GM23338 (cell line): Measurements from ENCODE around the gene AGPS.

ENCODE experiments used
- CREB1 ChIP-seq: fragments of 250-450 bp; sonication (Bioruptor Pico); IDR thresholded peaks from 2 replicates; pipeline ENCODE4 v1.5.0; 2020; ENCODE audit warnings: low read depth, mild to moderate bottlenecking, moderate library complexity
- EZH2 ChIP-seq: fragments of 200-600 bp; sonication (generic); IDR thresholded peaks from one replicate; pipeline ENCODE4 v1.8.0; 2017; ENCODE audit warnings: antibody characterized with exemption, mild to moderate bottlenecking, low read depth; ENCODE audit not compliant: unreplicated experiment
- EZH2phosphoT487 ChIP-seq: fragments of 200-600 bp; sonication (generic); IDR thresholded peaks from one replicate; pipeline ENCODE4 v1.8.1; 2018; ENCODE audit warnings: antibody characterized with exemption; ENCODE audit not compliant: unreplicated experiment
- JUNB ChIP-seq: IDR thresholded peaks from one replicate; pipeline ENCODE4 v1.6.1; 2016; ENCODE audit warnings: antibody characterized with exemption; ENCODE audit not compliant: unreplicated experiment
- NANOG ChIP-seq: IDR thresholded peaks from 2 replicates; pipeline ENCODE4 v1.6.1; 2016; ENCODE audit warnings: antibody characterized with exemption, borderline replicate concordance
- POLR2AphosphoS5 ChIP-seq: IDR thresholded peaks from 2 replicates; pipeline ENCODE4 v1.6.1; 2016; ENCODE audit warnings: antibody characterized with exemption, low read depth
- STAT1 ChIP-seq: IDR thresholded peaks from one replicate; pipeline ENCODE4 v1.6.1; 2016; ENCODE audit warnings: antibody characterized with exemption; ENCODE audit not compliant: unreplicated experiment
- ZNF114 ChIP-seq: fragments of 250-450 bp; sonication (Bioruptor Pico); IDR thresholded peaks from 2 replicates; pipeline ENCODE4 v1.5.0; 2020; ENCODE audit warnings: mild to moderate bottlenecking, moderate library complexity
- ZNF331 ChIP-seq: fragments of 250-450 bp; sonication (Bioruptor Pico); IDR thresholded peaks from 2 replicates; pipeline ENCODE4 v1.5.0; 2020; ENCODE audit warnings: low read depth, mild to moderate bottlenecking, moderate library complexity
- TF ChIP-seq, protein P1 (sequence below), 2 experiments: fragments of 200-600 bp in 1 of 2; sonication (generic) in 1 of 2; conservative IDR thresholded peaks; 2 replicates each; pipeline versions ENCODE4 v1.5.1 to v1.6.1; 2016 to 2017; ENCODE audit warnings: antibody characterized with exemption in 2 of 2, low read depth in 2 of 2, mild to moderate bottlenecking in 2 of 2, moderate library complexity in 1 of 2
- TF ChIP-seq, protein P2 (sequence below): IDR thresholded peaks from one replicate; pipeline ENCODE4 v1.6.1; 2018; ENCODE audit warnings: antibody characterized with exemption; ENCODE audit not compliant: unreplicated experiment
- TF ChIP-seq, protein P3 (sequence below): IDR thresholded peaks from 2 replicates; pipeline ENCODE4 v1.6.1; 2016; ENCODE audit warnings: antibody characterized with exemption
- TF ChIP-seq, protein P4 (sequence below): fragments of 250-450 bp; sonication (Bioruptor Pico); IDR thresholded peaks from 2 replicates; pipeline ENCODE4 v1.5.0; 2020; ENCODE audit warnings: mild to moderate bottlenecking, moderate library complexity

DNA sequence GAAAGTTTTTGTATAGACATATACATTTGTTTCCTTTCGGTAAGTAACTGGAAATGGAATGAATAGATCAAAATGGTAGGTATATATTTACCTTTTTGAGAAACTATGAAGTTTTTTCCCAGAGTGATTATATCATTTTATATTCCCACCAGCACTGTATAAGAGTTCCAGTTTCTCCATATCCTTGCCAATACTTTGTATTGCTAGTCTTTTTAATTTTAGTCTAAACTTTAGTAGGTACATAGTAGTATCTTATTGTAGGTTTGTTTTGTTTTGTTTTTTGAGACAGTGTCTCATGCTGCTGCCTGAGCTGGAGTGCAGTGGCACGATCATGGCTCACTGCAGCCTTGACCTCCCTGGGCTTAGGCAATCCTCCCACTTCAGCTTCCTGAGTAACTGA is 56.6 kb downstream of the AGPS start:
- TF ChIP-seq EZH2 (no peak), EZH2phosphoT487 (no peak), POLR2AphosphoS5 (no peak), STAT1 (no peak), CREB1 (CRISPR knock-in tag) (no peak), ZNF114 (CRISPR knock-in tag) (no peak), JUNB (no peak), NANOG (no peak), ZNF331 (no peak)
- TF ChIP-seq, protein P1, sequence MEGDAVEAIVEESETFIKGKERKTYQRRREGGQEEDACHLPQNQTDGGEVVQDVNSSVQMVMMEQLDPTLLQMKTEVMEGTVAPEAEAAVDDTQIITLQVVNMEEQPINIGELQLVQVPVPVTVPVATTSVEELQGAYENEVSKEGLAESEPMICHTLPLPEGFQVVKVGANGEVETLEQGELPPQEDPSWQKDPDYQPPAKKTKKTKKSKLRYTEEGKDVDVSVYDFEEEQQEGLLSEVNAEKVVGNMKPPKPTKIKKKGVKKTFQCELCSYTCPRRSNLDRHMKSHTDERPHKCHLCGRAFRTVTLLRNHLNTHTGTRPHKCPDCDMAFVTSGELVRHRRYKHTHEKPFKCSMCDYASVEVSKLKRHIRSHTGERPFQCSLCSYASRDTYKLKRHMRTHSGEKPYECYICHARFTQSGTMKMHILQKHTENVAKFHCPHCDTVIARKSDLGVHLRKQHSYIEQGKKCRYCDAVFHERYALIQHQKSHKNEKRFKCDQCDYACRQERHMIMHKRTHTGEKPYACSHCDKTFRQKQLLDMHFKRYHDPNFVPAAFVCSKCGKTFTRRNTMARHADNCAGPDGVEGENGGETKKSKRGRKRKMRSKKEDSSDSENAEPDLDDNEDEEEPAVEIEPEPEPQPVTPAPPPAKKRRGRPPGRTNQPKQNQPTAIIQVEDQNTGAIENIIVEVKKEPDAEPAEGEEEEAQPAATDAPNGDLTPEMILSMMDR (conservative IDR thresholded peaks at IDR 0.05; ENCODE audit: low read depth in 2 of 2), result no peak
- TF ChIP-seq, protein P2, sequence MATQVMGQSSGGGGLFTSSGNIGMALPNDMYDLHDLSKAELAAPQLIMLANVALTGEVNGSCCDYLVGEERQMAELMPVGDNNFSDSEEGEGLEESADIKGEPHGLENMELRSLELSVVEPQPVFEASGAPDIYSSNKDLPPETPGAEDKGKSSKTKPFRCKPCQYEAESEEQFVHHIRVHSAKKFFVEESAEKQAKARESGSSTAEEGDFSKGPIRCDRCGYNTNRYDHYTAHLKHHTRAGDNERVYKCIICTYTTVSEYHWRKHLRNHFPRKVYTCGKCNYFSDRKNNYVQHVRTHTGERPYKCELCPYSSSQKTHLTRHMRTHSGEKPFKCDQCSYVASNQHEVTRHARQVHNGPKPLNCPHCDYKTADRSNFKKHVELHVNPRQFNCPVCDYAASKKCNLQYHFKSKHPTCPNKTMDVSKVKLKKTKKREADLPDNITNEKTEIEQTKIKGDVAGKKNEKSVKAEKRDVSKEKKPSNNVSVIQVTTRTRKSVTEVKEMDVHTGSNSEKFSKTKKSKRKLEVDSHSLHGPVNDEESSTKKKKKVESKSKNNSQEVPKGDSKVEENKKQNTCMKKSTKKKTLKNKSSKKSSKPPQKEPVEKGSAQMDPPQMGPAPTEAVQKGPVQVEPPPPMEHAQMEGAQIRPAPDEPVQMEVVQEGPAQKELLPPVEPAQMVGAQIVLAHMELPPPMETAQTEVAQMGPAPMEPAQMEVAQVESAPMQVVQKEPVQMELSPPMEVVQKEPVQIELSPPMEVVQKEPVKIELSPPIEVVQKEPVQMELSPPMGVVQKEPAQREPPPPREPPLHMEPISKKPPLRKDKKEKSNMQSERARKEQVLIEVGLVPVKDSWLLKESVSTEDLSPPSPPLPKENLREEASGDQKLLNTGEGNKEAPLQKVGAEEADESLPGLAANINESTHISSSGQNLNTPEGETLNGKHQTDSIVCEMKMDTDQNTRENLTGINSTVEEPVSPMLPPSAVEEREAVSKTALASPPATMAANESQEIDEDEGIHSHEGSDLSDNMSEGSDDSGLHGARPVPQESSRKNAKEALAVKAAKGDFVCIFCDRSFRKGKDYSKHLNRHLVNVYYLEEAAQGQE, result no peak
- TF ChIP-seq, protein P3, sequence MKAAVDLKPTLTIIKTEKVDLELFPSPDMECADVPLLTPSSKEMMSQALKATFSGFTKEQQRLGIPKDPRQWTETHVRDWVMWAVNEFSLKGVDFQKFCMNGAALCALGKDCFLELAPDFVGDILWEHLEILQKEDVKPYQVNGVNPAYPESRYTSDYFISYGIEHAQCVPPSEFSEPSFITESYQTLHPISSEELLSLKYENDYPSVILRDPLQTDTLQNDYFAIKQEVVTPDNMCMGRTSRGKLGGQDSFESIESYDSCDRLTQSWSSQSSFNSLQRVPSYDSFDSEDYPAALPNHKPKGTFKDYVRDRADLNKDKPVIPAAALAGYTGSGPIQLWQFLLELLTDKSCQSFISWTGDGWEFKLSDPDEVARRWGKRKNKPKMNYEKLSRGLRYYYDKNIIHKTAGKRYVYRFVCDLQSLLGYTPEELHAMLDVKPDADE, result no peak
- TF ChIP-seq, protein P4, sequence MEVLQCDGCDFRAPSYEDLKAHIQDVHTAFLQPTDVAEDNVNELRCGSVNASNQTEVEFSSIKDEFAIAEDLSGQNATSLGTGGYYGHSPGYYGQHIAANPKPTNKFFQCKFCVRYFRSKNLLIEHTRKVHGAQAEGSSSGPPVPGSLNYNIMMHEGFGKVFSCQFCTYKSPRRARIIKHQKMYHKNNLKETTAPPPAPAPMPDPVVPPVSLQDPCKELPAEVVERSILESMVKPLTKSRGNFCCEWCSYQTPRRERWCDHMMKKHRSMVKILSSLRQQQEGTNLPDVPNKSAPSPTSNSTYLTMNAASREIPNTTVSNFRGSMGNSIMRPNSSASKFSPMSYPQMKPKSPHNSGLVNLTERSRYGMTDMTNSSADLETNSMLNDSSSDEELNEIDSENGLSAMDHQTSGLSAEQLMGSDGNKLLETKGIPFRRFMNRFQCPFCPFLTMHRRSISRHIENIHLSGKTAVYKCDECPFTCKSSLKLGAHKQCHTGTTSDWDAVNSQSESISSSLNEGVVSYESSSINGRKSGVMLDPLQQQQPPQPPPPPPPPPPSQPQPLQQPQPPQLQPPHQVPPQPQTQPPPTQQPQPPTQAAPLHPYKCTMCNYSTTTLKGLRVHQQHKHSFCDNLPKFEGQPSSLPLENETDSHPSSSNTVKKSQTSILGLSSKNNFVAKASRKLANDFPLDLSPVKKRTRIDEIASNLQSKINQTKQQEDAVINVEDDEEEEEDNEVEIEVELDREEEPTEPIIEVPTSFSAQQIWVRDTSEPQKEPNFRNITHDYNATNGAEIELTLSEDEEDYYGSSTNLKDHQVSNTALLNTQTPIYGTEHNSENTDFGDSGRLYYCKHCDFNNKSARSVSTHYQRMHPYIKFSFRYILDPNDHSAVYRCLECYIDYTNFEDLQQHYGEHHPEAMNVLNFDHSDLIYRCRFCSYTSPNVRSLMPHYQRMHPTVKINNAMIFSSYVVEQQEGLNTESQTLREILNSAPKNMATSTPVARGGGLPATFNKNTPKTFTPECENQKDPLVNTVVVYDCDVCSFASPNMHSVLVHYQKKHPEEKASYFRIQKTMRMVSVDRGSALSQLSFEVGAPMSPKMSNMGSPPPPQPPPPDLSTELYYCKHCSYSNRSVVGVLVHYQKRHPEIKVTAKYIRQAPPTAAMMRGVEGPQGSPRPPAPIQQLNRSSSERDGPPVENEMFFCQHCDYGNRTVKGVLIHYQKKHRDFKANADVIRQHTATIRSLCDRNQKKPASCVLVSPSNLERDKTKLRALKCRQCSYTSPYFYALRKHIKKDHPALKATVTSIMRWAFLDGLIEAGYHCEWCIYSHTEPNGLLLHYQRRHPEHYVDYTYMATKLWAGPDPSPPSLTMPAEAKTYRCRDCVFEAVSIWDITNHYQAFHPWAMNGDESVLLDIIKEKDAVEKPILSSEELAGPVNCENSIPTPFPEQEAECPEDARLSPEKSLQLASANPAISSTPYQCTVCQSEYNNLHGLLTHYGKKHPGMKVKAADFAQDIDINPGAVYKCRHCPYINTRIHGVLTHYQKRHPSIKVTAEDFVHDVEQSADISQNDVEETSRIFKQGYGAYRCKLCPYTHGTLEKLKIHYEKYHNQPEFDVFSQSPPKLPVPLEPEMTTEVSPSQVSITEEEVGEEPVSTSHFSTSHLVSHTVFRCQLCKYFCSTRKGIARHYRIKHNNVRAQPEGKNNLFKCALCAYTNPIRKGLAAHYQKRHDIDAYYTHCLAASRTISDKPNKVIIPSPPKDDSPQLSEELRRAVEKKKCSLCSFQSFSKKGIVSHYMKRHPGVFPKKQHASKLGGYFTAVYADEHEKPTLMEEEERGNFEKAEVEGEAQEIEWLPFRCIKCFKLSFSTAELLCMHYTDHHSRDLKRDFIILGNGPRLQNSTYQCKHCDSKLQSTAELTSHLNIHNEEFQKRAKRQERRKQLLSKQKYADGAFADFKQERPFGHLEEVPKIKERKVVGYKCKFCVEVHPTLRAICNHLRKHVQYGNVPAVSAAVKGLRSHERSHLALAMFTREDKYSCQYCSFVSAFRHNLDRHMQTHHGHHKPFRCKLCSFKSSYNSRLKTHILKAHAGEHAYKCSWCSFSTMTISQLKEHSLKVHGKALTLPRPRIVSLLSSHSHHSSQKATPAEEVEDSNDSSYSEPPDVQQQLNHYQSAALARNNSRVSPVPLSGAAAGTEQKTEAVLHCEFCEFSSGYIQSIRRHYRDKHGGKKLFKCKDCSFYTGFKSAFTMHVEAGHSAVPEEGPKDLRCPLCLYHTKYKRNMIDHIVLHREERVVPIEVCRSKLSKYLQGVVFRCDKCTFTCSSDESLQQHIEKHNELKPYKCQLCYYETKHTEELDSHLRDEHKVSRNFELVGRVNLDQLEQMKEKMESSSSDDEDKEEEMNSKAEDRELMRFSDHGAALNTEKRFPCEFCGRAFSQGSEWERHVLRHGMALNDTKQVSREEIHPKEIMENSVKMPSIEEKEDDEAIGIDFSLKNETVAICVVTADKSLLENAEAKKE (CRISPR knock-in tag), result no peak
